Stomach (tissue), 9 donors: ENCODE data around the gene SYNJ2. TPM values are rescaled to one million over a fixed set of nuclear protein-coding genes. Genes with fewer than 3 reads are reported as not detected.

Experiments used
- DNase-seq, 2 donors: peaks; one replicate each; pipeline versions ENCODE4 v3.0.0 to v3.0.0-alpha.2; 2013 to 2019
- H3K27ac ChIP-seq, 5 donors: fragments of 200-600 bp in 4 of 5; sonication (generic) in 4 of 5; one replicate each; pipeline ENCODE4 v1.5.1; 2013 to 2019; ENCODE audit warnings: mild to moderate bottlenecking in 1 of 5, moderate library complexity in 1 of 5
- H3K27me3 ChIP-seq, 3 donors: fragments of 200-600 bp; sonication (generic); one replicate each; pipeline ENCODE4 v1.5.1; 2017 to 2019; ENCODE audit warnings: mixed run types in 1 of 3
- H3K36me3 ChIP-seq, 4 donors: fragments of 200-600 bp; sonication (generic); 1 replicate in 3 of 4; 2 replicates in 1 of 4; pipeline ENCODE4 v1.5.1; 2016 to 2019
- H3K4me1 ChIP-seq, 4 donors: fragments of 200-600 bp; sonication (generic); one replicate each; pipeline ENCODE4 v1.5.1; 2016 to 2019
- H3K4me3 ChIP-seq, 4 donors: fragments of 200-600 bp; sonication (generic) in 3 of 4; one replicate each; pipeline ENCODE4 v1.5.1; 2016 to 2019; ENCODE audit warnings: mild to moderate bottlenecking in 1 of 4
- H3K9me3 ChIP-seq, 4 donors: fragments of 200-600 bp; sonication (generic); one replicate each; pipeline ENCODE4 v1.5.1; 2016 to 2019
- CTCF ChIP-seq, 7 experiments: fragments of 450-650 bp in 4 of 7; fragments of 200-600 bp in 3 of 7; sonication (generic) in 3 of 7; IDR thresholded peaks; one replicate each; pipeline ENCODE4 v1.5.1; 2016 to 2019; ENCODE audit warnings: antibody characterized with exemption in 7 of 7, control low read depth in 2 of 7, mild to moderate bottlenecking in 1 of 7
- EP300 ChIP-seq: sonication (generic); formaldehyde crosslinking; IDR thresholded peaks from one replicate; pipeline ENCODE4 v1.6.1; 2017; ENCODE audit warnings: antibody characterized with exemption
- POLR2A ChIP-seq, 4 donors: fragments of 450-650 bp; IDR thresholded peaks; one replicate each; pipeline ENCODE4 v1.6.1; 2016; ENCODE audit warnings: antibody characterized with exemption in 4 of 4, control low read depth in 2 of 4, mild to moderate bottlenecking in 1 of 4, moderate library complexity in 1 of 4
- POLR2AphosphoS5 ChIP-seq, 3 donors: sonication (generic); formaldehyde crosslinking; IDR thresholded peaks; one replicate each; pipeline ENCODE4 v1.6.1; 2016; ENCODE audit warnings: antibody characterized with exemption in 3 of 3
- WGBS, 5 donors: extraction: QIAGEN DNeasy Blood & Tissue Kit in 3 of 5; methylation state at CpG; one replicate each; pipeline versions ENCODE4 v1.1.5 to v1.1.7; 2013 to 2018; 5-methylcytosine and 5-hydroxymethylcytosine counted together
- intact Hi-C: fragments of 100-400 bp; cut with DNase I; formaldehyde crosslinking; loops from one replicate; pipeline ENCODE4 v1.15.1; 2023; ENCODE audit warnings: low total_unique reads
- polyA plus RNA-seq, 3 donors: library from polyadenylated mRNA; stranded (reverse); fragments of 200-250 nt; gene quantifications; one replicate each; pipeline ENCODE4 v1.2.3, GENCODE V29; 2013
- total RNA-seq, 5 donors: library from RNA; depleted of rRNA; stranded (reverse); fragments of >200 nt; gene quantifications; one replicate each; pipeline versions ENCODE4 v1.1.0 to v1.2.3, GENCODE V29; 2014 to 2016
- donor health status: healthy with polysubstance abuse.
- donor health status: Bipolar disorder and iron deficiency.
- donor health status: healthy.

Gene SYNJ2
- total and polyA plus RNA-seq, 8 donors: 4.7 to 41.4 (median 14.4) TPM

GRCh38 chr6:158037771-158038170 is 56.1 kb downstream of the SYNJ2 start:
- WGBS, 5 donors: 77 to 92% (median 89%) methylated on average over 7 to 10 of the region's 10 CpGs
- Histone ChIP-seq H3K4me1 (peaks cover 53 to 69% (median 67%) of the 10 kb centered on the region in 4 donors), H3K27me3 (no peaks in the 10 kb centered on the region), H3K4me3 (no peak overlapping the region), H3K36me3 (peaks cover 0 to 25% (median 4%) of the 10 kb centered on the region in 4 donors), H3K27ac (peak overlapping the region in 1 of 5 donors; percentile 83), H3K9me3 (no peaks in the 10 kb centered on the region)
- intact Hi-C loops: no loop called here
- TF ChIP-seq POLR2A (IDR thresholded peaks at IDR 0.05) (no peak), CTCF (IDR thresholded peaks at IDR 0.05) (no peak), EP300 (no peak), POLR2AphosphoS5 (IDR thresholded peaks at IDR 0.05) (no peak)
- DNase-seq: no peak

- Histone ChIP-seq H3K27ac (peak overlapping the region in 1 of 5 donors; percentile 83), H3K4me1 (peaks cover 55 to 70% (median 65%) of the 10 kb centered on the region in 4 donors), H3K36me3 (peaks cover 0 to 25% (median 6%) of the 10 kb centered on the region in 4 donors), H3K4me3 (no peak overlapping the region), H3K27me3 (no peaks in the 10 kb centered on the region), H3K9me3 (no peaks in the 10 kb centered on the region)
- WGBS, 5 donors: 93 to 97% (median 95%) methylated on average over 10 to 21 of the region's 21 CpGs
- DNase-seq: no peak
- TF ChIP-seq CTCF (IDR thresholded peaks at IDR 0.05) (no peak), POLR2A (IDR thresholded peaks at IDR 0.05) (no peak), EP300 (no peak), POLR2AphosphoS5 (IDR thresholded peaks at IDR 0.05) (no peak)
- intact Hi-C loops: no loop called here
These were observed 56.9 kb downstream of the SYNJ2 start for GRCh38 chr6:158038291-158039177.

- H3K36me3 ChIP-seq: peaks cover 0 to 29% (median 10%) of the 10 kb centered on the region in 4 donors
- no peak for DNase-seq
- intact Hi-C loops: no loop called here
- H3K4me3 ChIP-seq: no peak overlapping the region
- TF ChIP-seq CTCF (IDR thresholded peaks at IDR 0.05) (no peak), POLR2AphosphoS5 (IDR thresholded peaks at IDR 0.05) (no peak), POLR2A (IDR thresholded peaks at IDR 0.05) (no peak), EP300 (no peak)
- H3K27me3 ChIP-seq: no peaks in the 10 kb centered on the region
- peak overlapping the region in 3 of 5 donors; percentile 49 to 83 (median 79) for H3K27ac ChIP-seq
- WGBS, 5 donors: 87 to 95% (median 93%) methylated on average over 9 of the region's 9 CpGs
- no peaks in the 10 kb centered on the region for H3K9me3 ChIP-seq
- H3K4me1 ChIP-seq: peaks cover 49 to 69% (median 61%) of the 10 kb centered on the region in 4 donors
These were observed 57.5 kb downstream of the SYNJ2 start for GRCh38 chr6:158039178-158039557.

GRCh38 chr6:158039571-158040050 is 57.9 kb downstream of the SYNJ2 start:
- Histone ChIP-seq H3K27me3 (no peaks in the 10 kb centered on the region), H3K36me3 (peaks cover 0 to 34% (median 14%) of the 10 kb centered on the region in 4 donors), H3K9me3 (no peaks in the 10 kb centered on the region), H3K27ac (peak overlapping the region in 4 of 5 donors; percentile 27 to 83 (median 64)), H3K4me3 (no peak overlapping the region), H3K4me1 (peaks cover 44 to 69% (median 57%) of the 10 kb centered on the region in 4 donors)
- intact Hi-C loops: no loop called here
- DNase-seq: no peak
- TF ChIP-seq EP300 (no peak), CTCF (IDR thresholded peaks at IDR 0.05) (no peak), POLR2A (IDR thresholded peaks at IDR 0.05) (no peak), POLR2AphosphoS5 (IDR thresholded peaks at IDR 0.05) (no peak)
- WGBS, 5 donors: 69 to 86% (median 75%) methylated on average over 14 to 17 of the region's 17 CpGs
